ENCODE measurements around the gene CDC25A. TPM values are rescaled to one million over a fixed set of nuclear protein-coding genes. Genes with fewer than 3 reads are reported as not detected.

Gene CDC25A
- polyA plus RNA-seq, 4 donors = 0.27 to 5.7 (median 4.5) TPM

- H3K27ac ChIP-seq (ENCODE audit: low read depth in 1 of 3, low read length in 2 of 3) = peak overlapping the region in 2 of 3 donors; percentile 21 to 38
- FAIRE-seq = no peak
- H3K9me3 ChIP-seq (ENCODE audit: control insufficient read depth in 2 of 2, insufficient read depth in 1 of 2, low read depth in 1 of 2, low read length in 1 of 2) = no peaks in the 10 kb centered on the region
- WGBS, 3 donors = 1% methylated on average over 47 to 87 of the region's 87 CpGs
- no peak for DNase-seq
- peak overlapping the region; percentile 42 to 69 (median 66) for H3K4me3 ChIP-seq (ENCODE audit: low read depth in 1 of 3, low read length in 3 of 3)
- no peaks in the 10 kb centered on the region for H3K27me3 ChIP-seq (ENCODE audit: control insufficient read depth in 3 of 3, insufficient read depth in 3 of 3, low read length in 3 of 3)
- H3K4me1 ChIP-seq (ENCODE audit: control insufficient read depth in 3 of 3, insufficient read depth in 2 of 3, low read depth in 1 of 3, low read length in 2 of 3) = peaks cover 2 to 18% (median 7%) of the 10 kb centered on the region in 3 donors
- peaks cover 0 to 12% (median 0%) of the 10 kb centered on the region in 3 donors for H3K36me3 ChIP-seq (ENCODE audit: control insufficient read depth in 3 of 3, insufficient read depth in 2 of 3, low read depth in 1 of 3, low read length in 3 of 3)
Measured at GRCh38 chr3:48187579-48188265, 495 bp downstream of the CDC25A start.

GRCh38 chr3:48187301-48187578, 977 bp downstream of the CDC25A start:
- peak overlapping the region; percentile 42 to 69 (median 66) for H3K4me3 ChIP-seq (ENCODE audit: low read depth in 1 of 3, low read length in 3 of 3)
- FAIRE-seq = no peak
- no peaks in the 10 kb centered on the region for H3K27me3 ChIP-seq (ENCODE audit: control insufficient read depth in 3 of 3, insufficient read depth in 3 of 3, low read length in 3 of 3)
- 3 to 9% (median 5%) methylated on average over 7 to 8 of the region's 8 CpGs for WGBS, 3 donors
- peaks cover 2 to 18% (median 7%) of the 10 kb centered on the region in 3 donors for H3K4me1 ChIP-seq (ENCODE audit: control insufficient read depth in 3 of 3, insufficient read depth in 2 of 3, low read depth in 1 of 3, low read length in 2 of 3)
- peak in 1 of 2 donors; percentile 18 for DNase-seq
- no peaks in the 10 kb centered on the region for H3K9me3 ChIP-seq (ENCODE audit: control insufficient read depth in 2 of 2, insufficient read depth in 1 of 2, low read depth in 1 of 2, low read length in 1 of 2)
- H3K27ac ChIP-seq (ENCODE audit: low read depth in 1 of 3, low read length in 2 of 3) = peak overlapping the region in 1 of 3 donors; percentile 38
- peaks cover 0 to 16% (median 0%) of the 10 kb centered on the region in 3 donors for H3K36me3 ChIP-seq (ENCODE audit: control insufficient read depth in 3 of 3, insufficient read depth in 2 of 3, low read depth in 1 of 3, low read length in 3 of 3)

- no peak overlapping the region for H3K27ac ChIP-seq (ENCODE audit: low read depth in 1 of 3, low read length in 2 of 3)
- peaks cover 2 to 18% (median 7%) of the 10 kb centered on the region in 3 donors for H3K4me1 ChIP-seq (ENCODE audit: control insufficient read depth in 3 of 3, insufficient read depth in 2 of 3, low read depth in 1 of 3, low read length in 2 of 3)
- no peaks in the 10 kb centered on the region for H3K27me3 ChIP-seq (ENCODE audit: control insufficient read depth in 3 of 3, insufficient read depth in 3 of 3, low read length in 3 of 3)
- DNase-seq = peak in 1 of 2 donors; percentile 45
- H3K4me3 ChIP-seq (ENCODE audit: low read depth in 1 of 3, low read length in 3 of 3) = peak overlapping the region in 2 of 3 donors; percentile 66 to 69
- no peaks in the 10 kb centered on the region for H3K9me3 ChIP-seq (ENCODE audit: control insufficient read depth in 2 of 2, insufficient read depth in 1 of 2, low read depth in 1 of 2, low read length in 1 of 2)
- peaks cover 0 to 16% (median 0%) of the 10 kb centered on the region in 3 donors for H3K36me3 ChIP-seq (ENCODE audit: control insufficient read depth in 3 of 3, insufficient read depth in 2 of 3, low read depth in 1 of 3, low read length in 3 of 3)
- WGBS, 3 donors = 12 to 27% (median 17%) methylated on average over 7 of the region's 7 CpGs
- FAIRE-seq = no peak
Measured at GRCh38 chr3:48186631-48187300, 1.5 kb downstream of the CDC25A start.

- no peak for FAIRE-seq
- H3K4me3 ChIP-seq (ENCODE audit: low read depth in 1 of 3, low read length in 3 of 3) = no peak overlapping the region
- H3K27ac ChIP-seq (ENCODE audit: low read depth in 1 of 3, low read length in 2 of 3) = no peak overlapping the region
- no peak for DNase-seq
- H3K9me3 ChIP-seq (ENCODE audit: control insufficient read depth in 2 of 2, insufficient read depth in 1 of 2, low read depth in 1 of 2, low read length in 1 of 2) = no peaks in the 10 kb centered on the region
- peaks cover 0 to 19% (median 0%) of the 10 kb centered on the region in 3 donors for H3K36me3 ChIP-seq (ENCODE audit: control insufficient read depth in 3 of 3, insufficient read depth in 2 of 3, low read depth in 1 of 3, low read length in 3 of 3)
- WGBS, 3 donors = 74 to 90% (median 88%) methylated on average over 4 of the region's 4 CpGs
- H3K27me3 ChIP-seq (ENCODE audit: control insufficient read depth in 3 of 3, insufficient read depth in 3 of 3, low read length in 3 of 3) = no peaks in the 10 kb centered on the region
- peaks cover 2 to 15% (median 6%) of the 10 kb centered on the region in 3 donors for H3K4me1 ChIP-seq (ENCODE audit: control insufficient read depth in 3 of 3, insufficient read depth in 2 of 3, low read depth in 1 of 3, low read length in 2 of 3)
Measured at GRCh38 chr3:48185129-48185528, 3.1 kb downstream of the CDC25A start.

GRCh38 chr3:48184299-48184698, 3.9 kb downstream of the CDC25A start:
- Histone ChIP-seq H3K4me3 (ENCODE audit: low read depth in 1 of 3, low read length in 3 of 3) (no peak overlapping the region), H3K27me3 (ENCODE audit: control insufficient read depth in 3 of 3, insufficient read depth in 3 of 3, low read length in 3 of 3) (no peaks in the 10 kb centered on the region), H3K4me1 (ENCODE audit: control insufficient read depth in 3 of 3, insufficient read depth in 2 of 3, low read depth in 1 of 3, low read length in 2 of 3) (peaks cover 2 to 15% (median 6%) of the 10 kb centered on the region in 3 donors), H3K27ac (ENCODE audit: low read depth in 1 of 3, low read length in 2 of 3) (no peak overlapping the region), H3K9me3 (ENCODE audit: control insufficient read depth in 2 of 2, insufficient read depth in 1 of 2, low read depth in 1 of 2, low read length in 1 of 2) (no peaks in the 10 kb centered on the region), H3K36me3 (ENCODE audit: control insufficient read depth in 3 of 3, insufficient read depth in 2 of 3, low read depth in 1 of 3, low read length in 3 of 3) (peaks cover 0 to 21% (median 3%) of the 10 kb centered on the region in 3 donors)
- DNase-seq = no peak
- WGBS, 3 donors = 91 to 95% (median 94%) methylated on average over 2 of the region's 2 CpGs
- no peak for FAIRE-seq

- Histone ChIP-seq H3K27me3 (ENCODE audit: control insufficient read depth in 3 of 3, insufficient read depth in 3 of 3, low read length in 3 of 3) (no peaks in the 10 kb centered on the region), H3K4me1 (ENCODE audit: control insufficient read depth in 3 of 3, insufficient read depth in 2 of 3, low read depth in 1 of 3, low read length in 2 of 3) (peaks cover 0 to 4% (median 4%) of the 10 kb centered on the region in 3 donors), H3K36me3 (ENCODE audit: control insufficient read depth in 3 of 3, insufficient read depth in 2 of 3, low read depth in 1 of 3, low read length in 3 of 3) (peaks cover 0 to 31% (median 3%) of the 10 kb centered on the region in 3 donors), H3K9me3 (ENCODE audit: control insufficient read depth in 2 of 2, insufficient read depth in 1 of 2, low read depth in 1 of 2, low read length in 1 of 2) (no peaks in the 10 kb centered on the region), H3K4me3 (ENCODE audit: low read depth in 1 of 3, low read length in 3 of 3) (no peak overlapping the region), H3K27ac (ENCODE audit: low read depth in 1 of 3, low read length in 2 of 3) (peak overlapping the region in 1 of 3 donors; percentile 7)
- WGBS, 3 donors = 69 to 75% (median 71%) methylated on average over 5 of the region's 5 CpGs
- DNase-seq = peak in 1 of 2 donors; percentile 48
- no peak for FAIRE-seq
Measured at GRCh38 chr3:48180531-48181253, 7.5 kb downstream of the CDC25A start.

GRCh38 chr3:48180021-48180420, 8.2 kb downstream of the CDC25A start:
- H3K4me3 ChIP-seq (ENCODE audit: low read depth in 1 of 3, low read length in 3 of 3) = no peak overlapping the region
- no peaks in the 10 kb centered on the region for H3K4me1 ChIP-seq (ENCODE audit: control insufficient read depth in 3 of 3, insufficient read depth in 2 of 3, low read depth in 1 of 3, low read length in 2 of 3)
- DNase-seq (no peak), FAIRE-seq (no peak)
- peaks cover 0 to 29% (median 3%) of the 10 kb centered on the region in 3 donors for H3K36me3 ChIP-seq (ENCODE audit: control insufficient read depth in 3 of 3, insufficient read depth in 2 of 3, low read depth in 1 of 3, low read length in 3 of 3)
- H3K27me3 ChIP-seq (ENCODE audit: control insufficient read depth in 3 of 3, insufficient read depth in 3 of 3, low read length in 3 of 3) = no peaks in the 10 kb centered on the region
- H3K27ac ChIP-seq (ENCODE audit: low read depth in 1 of 3, low read length in 2 of 3) = no peak overlapping the region
- WGBS, 3 donors = 96 to 97% (median 96%) methylated on average over 5 of the region's 5 CpGs
- H3K9me3 ChIP-seq (ENCODE audit: control insufficient read depth in 2 of 2, insufficient read depth in 1 of 2, low read depth in 1 of 2, low read length in 1 of 2) = no peaks in the 10 kb centered on the region

- no peaks in the 10 kb centered on the region for H3K4me1 ChIP-seq (ENCODE audit: control insufficient read depth in 3 of 3, insufficient read depth in 2 of 3, low read depth in 1 of 3, low read length in 2 of 3)
- FAIRE-seq = no peak
- H3K9me3 ChIP-seq (ENCODE audit: control insufficient read depth in 2 of 2, insufficient read depth in 1 of 2, low read depth in 1 of 2, low read length in 1 of 2) = no peaks in the 10 kb centered on the region
Measured at GRCh38 chr3:48178072-48178471, 10.1 kb downstream of the CDC25A start.

More at GRCh38 chr3:48178072-48178471, 10.1 kb downstream of the CDC25A start:
- no peak for DNase-seq
- 90 to 98% (median 97%) methylated on average over 2 of the region's 2 CpGs for WGBS, 3 donors
- Histone ChIP-seq H3K27me3 (ENCODE audit: control insufficient read depth in 3 of 3, insufficient read depth in 3 of 3, low read length in 3 of 3) (no peaks in the 10 kb centered on the region), H3K4me3 (ENCODE audit: low read depth in 1 of 3, low read length in 3 of 3) (no peak overlapping the region), H3K36me3 (ENCODE audit: control insufficient read depth in 3 of 3, insufficient read depth in 2 of 3, low read depth in 1 of 3, low read length in 3 of 3) (peaks cover 3 to 32% (median 3%) of the 10 kb centered on the region in 3 donors), H3K27ac (ENCODE audit: low read depth in 1 of 3, low read length in 2 of 3) (no peak overlapping the region)

Data from small intestine (tissue), 7 donors.